Measurements from ENCODE around the gene COBL.

The COBL gene

DNA sequence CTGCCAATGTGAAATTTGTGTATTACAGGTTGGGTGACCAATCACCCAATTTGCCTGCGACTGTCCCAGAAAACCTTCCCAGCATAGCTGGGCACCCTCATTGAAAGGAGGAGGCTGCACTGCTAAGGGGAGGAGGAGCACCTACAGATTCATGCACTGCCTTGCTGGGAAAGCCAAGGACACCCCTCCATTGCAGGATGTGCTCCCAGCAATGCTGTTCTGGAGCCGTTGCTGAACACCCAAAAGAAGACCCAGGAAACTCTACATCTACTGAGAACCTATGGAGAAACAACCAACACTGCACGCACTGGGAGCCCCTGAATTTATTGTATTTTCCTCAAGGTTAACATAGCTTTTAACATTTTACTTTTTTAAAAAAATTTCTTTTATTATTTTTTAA is 295.7 kb downstream of the COBL start:
- TF ChIP-seq, protein P1, sequence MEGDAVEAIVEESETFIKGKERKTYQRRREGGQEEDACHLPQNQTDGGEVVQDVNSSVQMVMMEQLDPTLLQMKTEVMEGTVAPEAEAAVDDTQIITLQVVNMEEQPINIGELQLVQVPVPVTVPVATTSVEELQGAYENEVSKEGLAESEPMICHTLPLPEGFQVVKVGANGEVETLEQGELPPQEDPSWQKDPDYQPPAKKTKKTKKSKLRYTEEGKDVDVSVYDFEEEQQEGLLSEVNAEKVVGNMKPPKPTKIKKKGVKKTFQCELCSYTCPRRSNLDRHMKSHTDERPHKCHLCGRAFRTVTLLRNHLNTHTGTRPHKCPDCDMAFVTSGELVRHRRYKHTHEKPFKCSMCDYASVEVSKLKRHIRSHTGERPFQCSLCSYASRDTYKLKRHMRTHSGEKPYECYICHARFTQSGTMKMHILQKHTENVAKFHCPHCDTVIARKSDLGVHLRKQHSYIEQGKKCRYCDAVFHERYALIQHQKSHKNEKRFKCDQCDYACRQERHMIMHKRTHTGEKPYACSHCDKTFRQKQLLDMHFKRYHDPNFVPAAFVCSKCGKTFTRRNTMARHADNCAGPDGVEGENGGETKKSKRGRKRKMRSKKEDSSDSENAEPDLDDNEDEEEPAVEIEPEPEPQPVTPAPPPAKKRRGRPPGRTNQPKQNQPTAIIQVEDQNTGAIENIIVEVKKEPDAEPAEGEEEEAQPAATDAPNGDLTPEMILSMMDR (IDR thresholded peaks at IDR 0.05; ENCODE audit: low read depth, low read length), result no peak
- no peak overlapping the region for H3K4me3 ChIP-seq (ENCODE audit: low read depth, low read length)

DNA sequence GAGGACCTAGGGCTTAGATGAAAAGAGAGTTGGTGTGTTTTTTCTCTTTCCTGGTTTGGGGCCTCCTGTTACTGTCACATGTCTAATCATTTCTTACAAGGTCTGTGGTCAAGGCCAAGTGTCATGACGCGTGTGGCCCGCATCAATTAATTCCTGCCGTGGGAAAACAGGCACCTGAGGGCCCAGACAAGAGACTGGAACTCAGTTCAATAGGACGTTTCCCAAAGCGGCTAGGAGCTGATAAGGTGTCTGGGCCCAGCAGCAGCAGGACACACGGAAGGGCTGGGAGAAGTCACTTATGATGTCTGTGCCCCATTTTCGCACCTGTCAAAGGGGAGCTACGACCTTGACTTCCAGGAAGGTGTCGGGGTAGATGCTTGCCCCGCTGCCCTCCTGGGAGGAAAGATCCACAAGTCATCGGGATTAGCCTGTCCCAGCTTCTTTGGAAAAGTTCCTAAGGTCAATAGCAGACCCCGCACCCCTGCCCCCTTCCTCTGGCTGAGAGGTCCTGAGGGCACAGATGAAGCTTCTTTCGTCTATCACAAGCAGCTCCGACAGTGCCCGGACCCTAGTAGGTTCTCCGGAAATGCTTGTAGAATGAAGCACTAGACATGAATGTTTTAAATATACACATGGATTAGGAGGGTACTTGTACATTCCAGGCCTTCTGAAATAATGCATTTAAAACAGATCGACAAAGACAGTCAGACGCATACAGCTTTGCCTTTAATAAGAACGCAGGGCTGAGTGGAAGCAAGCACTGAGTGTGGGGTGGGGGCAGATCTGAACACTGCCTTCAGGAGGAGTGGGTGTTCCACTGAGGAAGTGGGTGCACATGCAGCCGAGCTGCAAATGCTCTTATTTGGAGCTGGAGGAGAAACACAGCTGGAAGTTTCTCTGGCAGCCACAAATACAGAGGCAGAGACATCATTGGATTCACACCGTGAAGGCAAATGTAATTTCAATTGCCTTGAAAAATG is 296.4 kb downstream of the COBL start:
- H3K4me3 ChIP-seq (ENCODE audit: low read depth, low read length), result peak overlapping the region; percentile 30; the same call in 1 of the 2 replicates
- TF ChIP-seq, protein P1 (IDR thresholded peaks at IDR 0.05; ENCODE audit: low read depth, low read length), result no peak

DNA sequence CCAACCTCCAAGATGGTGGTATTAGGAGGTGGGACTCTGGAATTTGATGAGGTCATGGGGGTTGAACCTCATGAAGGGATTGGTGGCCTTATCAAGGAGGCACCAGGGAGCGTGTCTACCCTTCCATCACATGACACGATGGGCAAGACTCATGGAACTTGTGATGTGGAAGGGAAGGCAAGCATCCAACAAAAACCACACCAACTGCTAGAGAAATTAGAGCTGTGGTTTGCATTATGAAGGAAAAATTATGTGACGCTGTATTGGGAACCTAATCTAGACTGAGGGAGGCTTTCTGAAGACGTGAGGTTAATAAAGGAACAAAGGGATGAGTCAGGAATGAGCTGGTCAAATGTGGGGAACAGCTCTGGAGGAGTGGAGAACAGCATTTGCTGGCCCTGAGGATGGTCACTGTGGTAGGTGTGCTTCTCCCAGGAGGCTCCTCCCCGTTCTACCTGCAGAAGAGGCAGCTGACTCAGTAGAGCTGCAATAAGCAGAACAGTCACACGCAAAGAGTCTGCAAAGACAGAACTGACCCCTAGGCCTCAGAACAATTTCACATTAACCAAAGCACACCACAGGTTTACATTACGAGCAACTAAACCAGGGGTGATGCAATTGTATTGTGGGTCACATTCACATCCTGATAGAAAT is 297.3 kb downstream of the COBL start:
- H3K4me3 ChIP-seq (ENCODE audit: low read depth, low read length), result no peak overlapping the region
- TF ChIP-seq, protein P1 (IDR thresholded peaks at IDR 0.05; ENCODE audit: low read depth, low read length), result no peak

DNA sequence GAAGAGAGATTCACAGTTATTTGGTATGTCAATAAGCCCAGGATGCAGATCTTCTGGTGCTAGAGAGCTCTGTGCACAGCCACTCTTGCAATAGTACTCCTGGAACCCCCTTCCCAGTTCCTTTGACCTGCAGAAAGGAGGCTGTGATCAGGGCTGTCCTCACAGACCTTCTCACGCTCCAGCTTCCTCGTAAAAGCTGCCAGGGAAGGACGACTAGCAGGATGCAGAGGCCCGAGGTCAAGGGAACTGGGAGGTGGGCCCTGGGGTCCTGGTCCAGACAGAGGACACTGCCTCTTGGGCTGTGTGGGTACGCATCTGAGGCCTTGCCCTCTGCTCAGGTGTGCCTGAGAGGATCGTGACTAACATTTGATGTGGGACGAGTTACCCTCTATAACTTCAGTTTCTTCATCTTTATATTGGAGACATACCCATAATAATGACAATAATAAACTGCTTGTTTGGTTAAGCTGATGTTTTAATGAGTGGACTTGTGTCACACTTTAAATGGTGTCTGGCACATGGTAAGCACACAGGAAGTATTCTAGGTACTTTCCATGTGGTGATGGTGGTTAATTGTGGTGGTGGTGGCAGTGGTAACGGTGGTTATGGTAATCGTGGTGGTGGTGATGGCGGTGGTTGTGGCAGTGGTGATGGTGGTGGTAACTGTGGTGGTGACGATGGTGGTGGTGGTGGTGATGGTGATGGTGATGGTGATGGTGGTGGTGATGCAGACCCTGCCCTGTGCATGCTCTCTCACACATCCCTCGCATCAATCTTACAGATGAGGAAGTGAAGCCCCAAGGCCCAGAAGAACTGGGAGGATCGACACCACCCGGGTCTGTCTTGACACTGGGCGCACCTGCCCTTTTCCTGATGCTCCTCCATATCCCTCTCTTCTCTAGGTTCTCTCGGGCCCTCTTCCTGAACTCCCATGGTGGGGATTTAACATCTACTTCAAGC is 298.8 kb downstream of the COBL start:
- TF ChIP-seq, protein P1 (IDR thresholded peaks at IDR 0.05; ENCODE audit: low read depth, low read length), result no peak

DNA sequence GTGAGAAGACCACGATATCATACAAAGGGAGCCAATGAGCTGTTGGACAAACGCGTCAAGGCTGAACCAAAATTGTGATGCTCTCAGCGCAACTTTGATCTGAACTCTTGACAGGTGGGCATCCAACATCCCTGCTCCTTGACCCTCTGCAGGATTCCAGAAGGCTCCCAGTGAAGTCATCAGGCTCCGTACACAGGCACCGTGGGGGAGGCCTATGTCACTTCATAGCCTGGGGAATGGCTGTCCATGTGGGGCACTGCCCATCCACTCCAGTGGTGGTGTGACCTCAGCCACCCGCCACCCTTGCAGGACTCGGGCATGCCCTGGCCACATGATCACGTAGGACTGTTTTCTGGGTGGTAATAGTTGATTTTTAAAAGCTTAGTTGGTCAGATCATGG is 300.1 kb downstream of the COBL start:
- no peak overlapping the region for H3K4me3 ChIP-seq (ENCODE audit: low read depth, low read length)
- TF ChIP-seq, protein P1 (IDR thresholded peaks at IDR 0.05; ENCODE audit: low read depth, low read length), result no peak

More for the DNA sequence above, 298.8 kb downstream of the COBL start:
- no peak overlapping the region for H3K4me3 ChIP-seq (ENCODE audit: low read depth, low read length)

DNA sequence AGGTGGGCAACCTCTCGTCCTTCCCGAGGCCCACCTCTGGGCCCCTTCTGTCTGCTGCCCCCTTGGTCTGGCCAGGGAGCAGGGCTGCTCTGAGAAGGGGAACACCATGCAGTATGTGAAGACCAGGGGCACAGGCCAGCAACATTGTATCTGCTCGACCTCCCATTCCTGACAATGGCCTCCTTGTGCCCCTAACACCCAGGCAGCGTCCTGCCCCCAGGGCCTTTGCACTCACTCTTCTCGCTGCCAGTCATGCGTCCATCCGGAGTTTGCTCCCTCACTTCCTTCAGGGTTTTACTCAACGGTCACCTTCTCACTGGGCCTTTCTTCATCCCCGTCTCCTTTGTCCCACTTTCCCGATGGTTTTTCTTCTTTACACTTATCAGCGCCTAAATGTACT is 301.0 kb downstream of the COBL start:
- no peak overlapping the region for H3K4me3 ChIP-seq (ENCODE audit: low read depth, low read length)
- TF ChIP-seq, protein P1 (IDR thresholded peaks at IDR 0.05; ENCODE audit: low read depth, low read length), result no peak
